ENCODE results near the gene KCNH2. TPM values are rescaled to one million over a fixed set of nuclear protein-coding genes. Genes with fewer than 3 reads are reported as not detected.

Gene KCNH2
- total and polyA plus RNA-seq, 4 donors = 0.43 to 2.0 (median 1.3) TPM

DNA sequence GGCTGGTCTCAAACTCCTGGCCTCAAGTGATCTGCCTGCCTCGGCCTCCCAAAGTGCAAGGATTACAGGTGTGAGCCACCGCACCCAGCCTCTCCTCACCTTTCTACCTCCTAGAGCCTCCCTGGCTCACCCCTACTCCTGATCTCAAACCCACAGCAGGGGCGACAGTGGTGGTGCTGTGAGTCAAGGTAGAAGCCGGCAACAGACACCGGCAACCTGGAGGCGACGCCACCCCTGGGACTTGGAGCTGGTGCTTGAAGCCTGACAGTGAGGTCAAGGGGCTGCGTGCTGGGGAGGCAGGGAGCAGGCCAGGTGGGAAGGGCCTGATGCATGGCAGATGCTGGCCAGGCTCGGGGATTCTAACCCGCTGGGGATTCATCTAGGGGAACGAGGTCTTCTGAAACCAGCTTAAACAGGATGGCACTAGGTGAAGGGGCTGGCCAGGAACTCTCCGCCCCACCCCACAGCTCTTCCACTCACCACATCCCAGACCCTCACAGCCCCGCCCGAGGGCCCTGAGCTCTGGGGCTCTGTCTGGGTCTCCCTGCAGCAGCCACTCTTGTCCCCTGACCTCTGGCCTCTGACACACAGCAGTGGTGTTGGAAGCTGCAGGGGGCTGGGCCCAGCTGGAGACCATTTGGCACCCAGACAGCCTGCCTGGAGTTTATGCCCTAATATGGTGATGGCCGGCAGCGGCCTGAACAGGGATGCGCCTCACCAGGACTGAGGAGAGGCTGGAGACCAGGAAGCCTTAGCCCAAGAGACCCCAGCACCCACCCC lies 16.4 kb downstream of the KCNH2 start:
- Histone ChIP-seq H3K36me3 (ENCODE audit: control insufficient read depth in 4 of 4, insufficient read depth in 4 of 4, low read length in 4 of 4) (no peaks in the 10 kb centered on the region), H3K9me3 (ENCODE audit: control insufficient read depth in 4 of 4, insufficient read depth in 3 of 4, low read length in 3 of 4) (no peaks in the 10 kb centered on the region), H3K4me1 (ENCODE audit: control insufficient read depth in 5 of 5, insufficient read depth in 5 of 5, low read length in 5 of 5) (peaks cover 0 to 62% (median 8%) of the 10 kb centered on the region in 5 donors), H3K9ac (ENCODE audit: insufficient read depth in 1 of 2, low read length in 2 of 2) (peak overlapping the region in 1 of 2 donors; percentile 11), H3K4me3 (no peak overlapping the region), H3K27ac (ENCODE audit: low read depth in 1 of 2, low read length in 1 of 2) (peak overlapping the region; percentile 33 to 50), H3K27me3 (ENCODE audit: control insufficient read depth in 3 of 3, insufficient read depth in 3 of 3, low read length in 2 of 3) (peaks cover 0 to 9% (median 0%) of the 10 kb centered on the region in 3 donors)
- 81 to 83% methylated on average over 17 of the region's 17 CpGs for WGBS, 2 donors
- peak; percentile 83 to 85 (median 84) for DNase-seq
- ATAC-seq (ENCODE audit: insufficient read depth, low FRiP score) = no peak
- TF ChIP-seq, protein P1, sequence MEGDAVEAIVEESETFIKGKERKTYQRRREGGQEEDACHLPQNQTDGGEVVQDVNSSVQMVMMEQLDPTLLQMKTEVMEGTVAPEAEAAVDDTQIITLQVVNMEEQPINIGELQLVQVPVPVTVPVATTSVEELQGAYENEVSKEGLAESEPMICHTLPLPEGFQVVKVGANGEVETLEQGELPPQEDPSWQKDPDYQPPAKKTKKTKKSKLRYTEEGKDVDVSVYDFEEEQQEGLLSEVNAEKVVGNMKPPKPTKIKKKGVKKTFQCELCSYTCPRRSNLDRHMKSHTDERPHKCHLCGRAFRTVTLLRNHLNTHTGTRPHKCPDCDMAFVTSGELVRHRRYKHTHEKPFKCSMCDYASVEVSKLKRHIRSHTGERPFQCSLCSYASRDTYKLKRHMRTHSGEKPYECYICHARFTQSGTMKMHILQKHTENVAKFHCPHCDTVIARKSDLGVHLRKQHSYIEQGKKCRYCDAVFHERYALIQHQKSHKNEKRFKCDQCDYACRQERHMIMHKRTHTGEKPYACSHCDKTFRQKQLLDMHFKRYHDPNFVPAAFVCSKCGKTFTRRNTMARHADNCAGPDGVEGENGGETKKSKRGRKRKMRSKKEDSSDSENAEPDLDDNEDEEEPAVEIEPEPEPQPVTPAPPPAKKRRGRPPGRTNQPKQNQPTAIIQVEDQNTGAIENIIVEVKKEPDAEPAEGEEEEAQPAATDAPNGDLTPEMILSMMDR (IDR thresholded peaks at IDR 0.05; ENCODE audit: control extremely low read depth, extremely low read depth) = no peak

- Histone ChIP-seq H3K9me3 (ENCODE audit: control insufficient read depth in 4 of 4, insufficient read depth in 3 of 4, low read length in 3 of 4) (no peaks in the 10 kb centered on the region), H3K27ac (ENCODE audit: low read depth in 1 of 2, low read length in 1 of 2) (peak overlapping the region in 1 of 2 donors; percentile 41), H3K27me3 (ENCODE audit: control insufficient read depth in 3 of 3, insufficient read depth in 3 of 3, low read length in 2 of 3) (peaks cover 0 to 9% (median 0%) of the 10 kb centered on the region in 3 donors), H3K36me3 (ENCODE audit: control insufficient read depth in 4 of 4, insufficient read depth in 4 of 4, low read length in 4 of 4) (no peaks in the 10 kb centered on the region), H3K4me3 (no peak overlapping the region), H3K4me1 (ENCODE audit: control insufficient read depth in 5 of 5, insufficient read depth in 5 of 5, low read length in 5 of 5) (peaks cover 0 to 68% (median 5%) of the 10 kb centered on the region in 5 donors), H3K9ac (ENCODE audit: insufficient read depth in 1 of 2, low read length in 2 of 2) (no peak overlapping the region)
- ATAC-seq (ENCODE audit: insufficient read depth, low FRiP score) (no peak), DNase-seq (peak; percentile 63 to 86 (median 85))
- TF ChIP-seq, protein P1 (IDR thresholded peaks at IDR 0.05; ENCODE audit: control extremely low read depth, extremely low read depth) = no peak
- WGBS, 2 donors = 60 to 66% methylated on average over 24 of the region's 24 CpGs
Measured at GRCh38 chr7:150959739-150960734, 18.1 kb downstream of the KCNH2 start.

- Histone ChIP-seq H3K9me3 (ENCODE audit: control insufficient read depth in 4 of 4, insufficient read depth in 3 of 4, low read length in 3 of 4) (no peaks in the 10 kb centered on the region), H3K27ac (ENCODE audit: low read depth in 1 of 2, low read length in 1 of 2) (no peak overlapping the region), H3K9ac (ENCODE audit: insufficient read depth in 1 of 2, low read length in 2 of 2) (no peak overlapping the region), H3K4me1 (ENCODE audit: control insufficient read depth in 5 of 5, insufficient read depth in 5 of 5, low read length in 5 of 5) (peaks cover 0 to 68% (median 4%) of the 10 kb centered on the region in 5 donors), H3K4me3 (no peak overlapping the region), H3K27me3 (ENCODE audit: control insufficient read depth in 3 of 3, insufficient read depth in 3 of 3, low read length in 2 of 3) (peaks cover 0 to 9% (median 0%) of the 10 kb centered on the region in 3 donors), H3K36me3 (ENCODE audit: control insufficient read depth in 4 of 4, insufficient read depth in 4 of 4, low read length in 4 of 4) (no peaks in the 10 kb centered on the region)
- TF ChIP-seq, protein P1 (IDR thresholded peaks at IDR 0.05; ENCODE audit: control extremely low read depth, extremely low read depth) = no peak
- DNase-seq (no peak), ATAC-seq (ENCODE audit: insufficient read depth, low FRiP score) (no peak)
- 79 to 89% methylated on average over 3 of the region's 3 CpGs for WGBS, 2 donors
Measured at GRCh38 chr7:150959081-150959480, 19.0 kb downstream of the KCNH2 start.

Data from lung (tissue), 12 donors.